ENCODE data around the gene HPN. TPM values are rescaled to one million over a fixed set of nuclear protein-coding genes. Genes with fewer than 3 reads are reported as not detected.

HPN gene
- total RNA-seq, 1 experiment from 2014 or later, result 10.6 TPM

- no peak overlapping the region for H2BK5ac ChIP-seq (ENCODE audit: insufficient read length, low read length)
- no peak overlapping the region for H4K91ac ChIP-seq (ENCODE audit: insufficient read length, low read depth, low read length)
- H3K4ac ChIP-seq (ENCODE audit: low read depth, low read length), result no peak overlapping the region
- WGBS (ENCODE audit: extremely low coverage, insufficient read length, low lambda C conversion rate), result no CpG with 5 or more reads among the region's 10 CpGs
- H3K4me2 ChIP-seq (ENCODE audit: insufficient read depth, insufficient read length, low read length), result no peak overlapping the region
- H3K9ac ChIP-seq (ENCODE audit: extremely low read depth, insufficient read length, low read length), result no peak overlapping the region
- H3K4me1 Mint-ChIP-seq, result peaks cover 21 to 22% of the 10 kb centered on the region in 2 experiments
- no peaks in the 10 kb centered on the region for H3K9me3 ChIP-seq (ENCODE audit: control insufficient read depth, low read depth, low read length)
- no peak overlapping the region for H3K18ac ChIP-seq (ENCODE audit: insufficient read length, low read depth, low read length)
- peaks cover 30% of the 10 kb centered on the region for H3K27me3 Mint-ChIP-seq (ENCODE audit: low read depth)
- H3K27ac Mint-ChIP-seq, result no peak overlapping the region
- DNase-seq, result no peak
- H3K23me2 ChIP-seq (ENCODE audit: insufficient read length, low read depth, low read length, poor library complexity, severe bottlenecking), result no peaks in the 10 kb centered on the region
- peaks cover 0 to 4% (median 0%) of the 10 kb centered on the region in 3 experiments; a peak in 2 of 7 replicates for H3K36me3 Mint-ChIP-seq (ENCODE audit: insufficient read depth in 1 of 3, low read depth in 3 of 3)
- H3K27ac ChIP-seq (ENCODE audit: insufficient read length, low read depth, low read length), result no peak overlapping the region
- H3K4me1 ChIP-seq (ENCODE audit: insufficient read depth, low read length), result no peaks in the 10 kb centered on the region; the same call in 1 of the 2 replicates
- H3K79me1 ChIP-seq (ENCODE audit: insufficient read depth, low read depth, low read length, poor library complexity, severe bottlenecking), result no peaks in the 10 kb centered on the region
- no peak for TF ChIP-seq CTCF (conservative IDR thresholded peaks at IDR 0.05)
- H2BK120ac ChIP-seq (ENCODE audit: low read depth, low read length, poor library complexity, severe bottlenecking), result no peak overlapping the region
- H3K4me3 Mint-ChIP-seq, result no peak overlapping the region
- H4K8ac ChIP-seq (replicated peaks; ENCODE audit: insufficient read length, low read depth, low read length), result no peak overlapping the region
- no peak overlapping the region for H2BK20ac ChIP-seq (ENCODE audit: low read depth, low read length, poor library complexity, severe bottlenecking)
- no peak overlapping the region for H4K5ac ChIP-seq (ENCODE audit: insufficient read length, low read depth, low read length)
- no peak overlapping the region for H2AFZ ChIP-seq (ENCODE audit: low read length)
- H2BK15ac ChIP-seq (ENCODE audit: low read depth, low read length), result no peak overlapping the region
- no peak overlapping the region for H3K14ac ChIP-seq (ENCODE audit: insufficient read depth, low read length)
- H3K27me3 ChIP-seq (ENCODE audit: insufficient read depth, low read length), result no peaks in the 10 kb centered on the region
- H4K20me1 ChIP-seq (ENCODE audit: control insufficient read depth, insufficient read depth, insufficient read length), result no peaks in the 10 kb centered on the region
- no peak overlapping the region for H2AK5ac ChIP-seq (ENCODE audit: insufficient read length, low read length)
- H3T11ph ChIP-seq (ENCODE audit: low read length), result no peak overlapping the region
- H3K9me3 Mint-ChIP-seq, result peaks cover 0 to 5% of the 10 kb centered on the region in 2 experiments; a peak in 1 of 5 replicates
- H2BK12ac ChIP-seq (ENCODE audit: insufficient read length, low read depth, low read length), result no peak overlapping the region
- no peaks in the 10 kb centered on the region for H3K79me2 ChIP-seq (ENCODE audit: insufficient read depth, low read length)
- H3K23ac ChIP-seq (ENCODE audit: insufficient read length, low read depth, low read length), result no peak overlapping the region
- no peak overlapping the region for H3K56ac ChIP-seq (ENCODE audit: insufficient read length, low read depth, low read length)
Observed at GRCh38 chr19:35063940-35064818, 22.7 kb downstream of the HPN start.

All from H9 (cell line).